Measurements from ENCODE around the gene LRCH2.

GRCh38 chrX:115067812-115068211 lies 166.1 kb downstream of the LRCH2 start:
- TF ChIP-seq TARDBP (IDR thresholded peaks at IDR 0.05) (no peak), BHLHE40 (IDR thresholded peaks at IDR 0.05; ENCODE audit: borderline replicate concordance) (no peak), FOXM1 (IDR thresholded peaks at IDR 0.05; ENCODE audit: borderline replicate concordance) (no peak), ELF4 (IDR thresholded peaks at IDR 0.05) (no peak), ZNF384 (IDR thresholded peaks at IDR 0.05) (no peak)
- TF ChIP-seq, protein P1, sequence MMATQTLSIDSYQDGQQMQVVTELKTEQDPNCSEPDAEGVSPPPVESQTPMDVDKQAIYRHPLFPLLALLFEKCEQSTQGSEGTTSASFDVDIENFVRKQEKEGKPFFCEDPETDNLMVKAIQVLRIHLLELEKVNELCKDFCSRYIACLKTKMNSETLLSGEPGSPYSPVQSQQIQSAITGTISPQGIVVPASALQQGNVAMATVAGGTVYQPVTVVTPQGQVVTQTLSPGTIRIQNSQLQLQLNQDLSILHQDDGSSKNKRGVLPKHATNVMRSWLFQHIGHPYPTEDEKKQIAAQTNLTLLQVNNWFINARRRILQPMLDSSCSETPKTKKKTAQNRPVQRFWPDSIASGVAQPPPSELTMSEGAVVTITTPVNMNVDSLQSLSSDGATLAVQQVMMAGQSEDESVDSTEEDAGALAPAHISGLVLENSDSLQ (IDR thresholded peaks at IDR 0.05), result no peak
